ENCODE measurements around the gene CD8B.
"Not testable (repeated sequence)": the region's sequence is repeated elsewhere in the genome, so short reads cannot be mapped to it uniquely, and the experiment has no call there.

CD8B gene

DNA sequence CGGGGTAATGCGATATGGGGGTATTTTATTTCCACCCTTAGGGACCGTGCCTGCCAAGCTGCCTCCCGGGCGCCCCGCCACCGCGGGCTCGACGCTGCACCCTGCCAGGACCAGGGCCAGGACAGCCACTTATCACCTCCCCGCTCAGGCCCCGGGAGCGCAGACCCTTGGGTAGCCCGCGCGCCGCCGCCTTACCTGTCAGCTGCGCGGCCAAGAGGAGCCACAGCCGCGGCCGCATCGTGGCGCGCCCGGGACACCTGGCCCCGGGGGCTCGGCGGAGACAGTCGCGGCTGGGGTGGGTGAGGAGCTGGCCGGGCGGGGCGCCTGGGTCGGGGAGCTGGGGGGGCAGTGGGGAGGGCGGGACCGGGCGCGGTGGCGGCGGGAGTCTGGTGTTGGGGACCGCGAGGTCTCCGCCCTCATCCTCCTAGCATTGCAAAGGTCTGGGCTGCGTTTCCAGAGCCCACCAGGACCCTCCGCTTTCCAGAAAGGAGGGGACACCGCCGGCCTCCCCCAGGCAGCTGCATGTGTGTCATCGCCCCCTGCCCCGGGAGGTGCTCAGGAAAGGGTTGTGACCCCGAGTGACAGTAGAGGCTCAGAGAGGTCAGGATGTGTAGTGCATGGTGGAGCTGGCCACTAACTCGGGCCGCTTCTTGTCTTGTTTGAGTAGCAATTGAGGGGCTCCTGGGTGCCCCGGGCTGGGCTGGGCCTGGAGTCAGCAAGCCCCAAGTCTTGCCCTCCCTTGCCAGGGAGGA lies at the start of gene CD8B:
Gene CD8B, minus strand, starts transcription at position 259 of the 752 bp plus-strand sequence. Its CDS starts 21 bp downstream, at position 238.
- DNase-seq: not testable (repeated sequence)

- DNase-seq: not testable (repeated sequence)
Measured at GRCh38 chr2:86905868-86906267, 44.2 kb upstream of the CD8B start.

- not testable (repeated sequence) for DNase-seq
Measured at GRCh38 chr2:86900687-86901086, 39.0 kb upstream of the CD8B start.

DNA sequence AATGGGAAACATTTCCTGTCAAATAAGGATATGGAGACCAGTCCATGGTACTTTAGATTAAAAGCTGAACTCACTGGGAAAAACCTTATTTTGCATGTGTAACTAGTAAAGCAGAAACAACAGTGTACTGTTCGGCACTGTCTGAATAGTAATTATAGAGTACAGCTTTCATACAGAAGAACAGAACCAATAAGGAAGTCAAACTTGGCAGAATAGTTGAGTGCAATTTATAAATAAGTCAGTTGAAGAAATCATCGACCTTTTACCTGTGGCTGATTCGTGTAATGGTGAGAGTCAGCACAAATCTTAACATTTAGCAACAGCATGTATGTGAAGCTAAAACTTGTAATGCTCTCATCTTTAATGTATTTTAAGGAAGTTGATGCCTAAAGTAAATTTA lies 24.3 kb upstream of the CD8B start:
- not testable (repeated sequence) for DNase-seq

DNA sequence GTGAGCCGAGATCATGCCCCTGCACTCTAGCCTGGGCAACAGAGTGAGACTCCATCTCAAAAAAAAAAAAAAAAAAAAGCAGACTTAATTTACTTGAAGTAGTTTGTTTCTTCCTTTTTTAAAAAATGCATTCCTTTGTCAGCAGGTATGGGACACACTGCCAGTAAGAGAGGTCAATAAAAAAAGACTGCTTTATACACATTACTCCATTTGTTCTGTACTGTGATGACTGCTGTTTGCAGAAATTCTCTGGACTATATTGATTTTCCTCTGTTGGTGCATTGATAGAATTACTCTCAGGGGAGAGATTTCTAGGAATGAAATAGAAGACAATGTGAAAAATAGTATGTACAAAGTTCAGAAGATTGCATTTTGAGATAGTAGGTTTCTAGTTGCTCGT lies 21.2 kb upstream of the CD8B start:
- not testable (repeated sequence) for DNase-seq

GRCh38 chr2:86882118-86882665 lies 20.5 kb upstream of the CD8B start:
- DNase-seq: not testable (repeated sequence)

DNA sequence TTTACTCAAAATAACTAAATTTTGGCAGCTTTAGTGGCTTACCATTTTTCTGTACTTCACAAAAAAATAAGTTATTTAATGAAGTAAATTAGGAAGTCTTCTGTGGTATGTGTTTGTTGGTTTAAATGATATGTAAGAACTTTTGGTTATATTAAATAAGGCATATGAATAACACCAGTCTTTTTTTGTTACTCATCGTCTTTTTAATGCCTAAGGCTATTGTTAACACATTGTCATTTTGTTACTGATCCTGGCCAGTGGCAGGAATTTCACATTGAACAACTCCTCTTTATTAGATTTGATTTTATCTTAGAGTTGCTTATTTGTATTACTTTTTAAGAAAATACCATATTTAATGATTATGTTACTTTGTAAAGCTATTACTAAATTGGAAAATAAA lies 17.3 kb upstream of the CD8B start:
- not testable (repeated sequence) for DNase-seq

GRCh38 chr2:86870941-86871340 lies 9.3 kb upstream of the CD8B start:
- DNase-seq: not testable (repeated sequence)

GRCh38 chr2:86868895-86869468 lies 7.3 kb upstream of the CD8B start:
- not testable (repeated sequence) for DNase-seq

DNA sequence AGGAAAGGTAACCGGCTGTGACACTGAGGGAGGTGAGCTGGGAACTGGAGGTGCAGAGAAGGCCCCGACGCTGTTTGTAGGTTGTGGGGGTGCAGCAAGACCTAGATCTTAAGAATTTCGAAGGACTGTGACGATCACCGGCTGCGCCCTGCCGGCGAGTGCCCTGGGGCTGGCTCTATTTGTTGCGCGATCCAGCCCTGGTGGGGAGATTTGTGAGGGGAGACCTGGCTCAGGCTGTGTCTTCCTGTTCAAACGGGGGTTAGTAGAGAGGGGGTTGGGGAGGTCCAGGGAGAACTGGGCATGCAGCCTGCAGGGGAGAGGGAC lies 656 bp upstream of the CD8B start:
- DNase-seq: not testable (repeated sequence)

GRCh38 chr2:86861175-86861574 lies 511 bp downstream of the CD8B start:
- not testable (repeated sequence) for DNase-seq

DNA sequence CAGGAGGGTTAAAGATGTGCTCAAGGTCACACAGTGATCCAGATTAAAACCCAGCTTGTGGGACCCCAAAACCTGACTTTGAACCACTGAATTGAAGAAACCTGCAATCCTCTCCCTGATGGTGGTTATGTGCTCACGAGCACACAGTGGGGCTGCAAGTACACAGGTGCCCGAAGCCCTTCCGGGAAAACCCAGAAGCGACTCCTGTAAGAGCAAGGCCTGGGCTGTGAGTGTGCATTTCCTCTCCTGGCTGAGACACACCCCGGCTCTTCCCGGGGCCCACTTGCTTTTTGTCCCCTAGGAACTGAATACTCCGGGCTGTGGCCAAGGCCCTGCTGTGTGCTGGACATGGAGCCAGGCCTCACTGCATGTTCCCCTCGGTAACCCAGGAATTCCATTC lies 1.1 kb downstream of the CD8B start:
- not testable (repeated sequence) for DNase-seq

DNA sequence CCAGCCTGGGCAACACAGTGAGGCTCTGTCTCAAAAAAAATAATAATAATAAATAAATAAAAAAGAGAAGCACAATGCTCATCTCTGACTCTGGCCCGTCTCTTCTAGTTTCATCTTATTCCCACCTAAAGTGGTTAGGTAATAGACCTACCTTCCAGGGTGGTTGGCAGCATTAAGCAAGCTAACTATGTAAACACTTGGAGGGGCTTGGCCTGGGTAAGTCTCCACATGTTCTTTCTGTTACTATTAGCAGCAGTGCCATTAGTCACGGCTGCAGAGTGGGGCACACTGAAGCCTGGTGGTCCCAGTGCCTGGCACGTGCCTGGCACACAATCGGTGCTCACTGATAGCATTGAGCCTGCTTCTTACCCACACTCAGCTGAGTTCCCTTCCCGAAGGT lies 4.0 kb downstream of the CD8B start:
- not testable (repeated sequence) for DNase-seq

GRCh38 chr2:86856498-86856897 lies 5.2 kb downstream of the CD8B start:
- not testable (repeated sequence) for DNase-seq

DNA sequence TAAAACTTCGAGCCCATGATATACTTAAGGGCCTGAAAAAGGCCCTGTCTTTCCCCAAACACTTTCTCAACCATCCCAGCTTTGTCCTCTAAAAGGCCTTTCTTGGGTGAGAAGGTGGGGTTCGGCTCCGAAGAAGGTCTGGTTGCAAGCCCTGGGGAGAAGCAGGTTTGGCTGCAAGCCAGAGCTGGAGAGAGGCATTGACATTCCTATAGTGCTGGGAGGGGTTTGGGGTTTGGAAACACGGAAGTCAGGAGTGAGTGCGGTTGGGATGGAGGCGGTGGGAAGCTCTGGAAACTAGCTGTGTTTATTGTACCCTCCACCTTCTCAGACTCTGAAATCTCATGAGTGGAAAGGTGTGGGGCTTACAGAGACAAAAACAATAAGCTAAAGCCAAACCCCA lies 5.7 kb downstream of the CD8B start:
- not testable (repeated sequence) for DNase-seq

- DNase-seq: not testable (repeated sequence)
Measured at GRCh38 chr2:86851581-86851980, 10.1 kb downstream of the CD8B start.

DNA sequence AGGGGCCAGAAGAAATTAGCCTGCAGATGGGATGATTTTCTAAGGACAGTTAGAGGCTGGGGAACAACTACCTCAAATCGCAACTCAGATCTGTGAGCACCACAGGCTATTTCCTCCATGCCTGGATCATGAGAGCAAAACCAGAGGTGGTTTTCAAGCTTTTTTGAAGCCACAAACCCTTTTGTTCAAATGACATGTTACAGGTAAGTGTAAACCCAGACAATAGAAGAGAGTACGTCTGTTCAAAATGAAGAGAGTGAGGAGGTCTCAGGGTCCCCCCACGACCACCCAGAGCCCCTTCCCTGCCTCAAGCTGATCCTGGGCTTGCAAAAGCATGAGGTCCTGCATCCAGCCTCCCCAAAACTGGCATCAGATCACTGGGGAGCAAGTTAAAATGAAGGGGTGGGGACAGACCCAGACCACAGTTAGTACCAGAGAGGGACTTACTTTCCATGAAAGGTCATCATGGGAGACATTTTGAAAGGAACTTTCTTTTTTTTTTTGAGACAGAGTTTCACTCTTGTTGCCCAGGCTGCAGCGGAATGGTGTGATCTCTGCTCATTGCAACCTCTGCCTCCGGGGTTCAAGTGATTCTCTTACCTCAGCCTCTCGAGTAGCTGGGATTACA lies 19.0 kb downstream of the CD8B start:
- DNase-seq: not testable (repeated sequence)

- not testable (repeated sequence) for DNase-seq
Measured at GRCh38 chr2:86841330-86841729, 20.4 kb downstream of the CD8B start.

GRCh38 chr2:86839871-86840548 lies 21.7 kb downstream of the CD8B start:
- DNase-seq: not testable (repeated sequence)

DNA sequence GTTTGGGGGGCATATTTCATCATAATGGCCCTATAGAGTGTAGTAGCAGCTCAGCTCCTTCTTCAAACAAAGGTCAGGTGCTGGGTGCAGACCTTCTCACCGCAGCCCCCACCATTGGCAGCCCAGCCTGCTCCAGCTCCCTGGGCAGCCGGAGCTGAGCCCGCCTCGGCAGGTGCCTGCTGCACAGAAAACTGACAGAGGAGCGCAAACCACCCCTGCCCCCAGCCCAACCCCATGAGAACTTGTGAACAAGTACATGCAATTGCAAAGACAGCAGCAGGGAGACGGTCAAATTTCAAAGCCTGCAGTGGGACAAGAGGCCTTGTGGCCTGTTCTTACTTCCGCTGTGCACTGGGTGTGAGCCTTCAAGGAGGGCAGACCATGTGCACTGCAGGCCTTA lies 22.2 kb downstream of the CD8B start:
- DNase-seq: not testable (repeated sequence)

DNA sequence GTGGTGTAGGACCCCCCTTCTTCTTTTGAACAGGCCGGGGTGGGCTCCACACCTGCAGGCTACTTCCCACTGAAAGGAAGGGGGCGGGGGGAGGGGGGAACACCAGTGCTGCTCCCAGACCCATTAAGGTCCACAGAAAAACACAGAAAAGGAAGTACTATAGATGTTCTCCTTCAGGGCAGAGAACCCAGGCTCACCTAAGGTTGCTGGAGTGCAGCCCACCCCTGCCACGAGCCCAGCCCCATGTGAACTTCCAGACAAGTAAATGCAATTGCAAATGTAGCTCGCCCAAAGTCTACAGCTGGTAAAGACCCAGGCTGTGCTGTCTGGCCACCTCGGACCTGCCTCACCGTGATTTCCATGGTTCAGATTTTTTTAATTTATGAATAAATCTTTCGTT lies 24.0 kb downstream of the CD8B start:
- not testable (repeated sequence) for DNase-seq

DNA sequence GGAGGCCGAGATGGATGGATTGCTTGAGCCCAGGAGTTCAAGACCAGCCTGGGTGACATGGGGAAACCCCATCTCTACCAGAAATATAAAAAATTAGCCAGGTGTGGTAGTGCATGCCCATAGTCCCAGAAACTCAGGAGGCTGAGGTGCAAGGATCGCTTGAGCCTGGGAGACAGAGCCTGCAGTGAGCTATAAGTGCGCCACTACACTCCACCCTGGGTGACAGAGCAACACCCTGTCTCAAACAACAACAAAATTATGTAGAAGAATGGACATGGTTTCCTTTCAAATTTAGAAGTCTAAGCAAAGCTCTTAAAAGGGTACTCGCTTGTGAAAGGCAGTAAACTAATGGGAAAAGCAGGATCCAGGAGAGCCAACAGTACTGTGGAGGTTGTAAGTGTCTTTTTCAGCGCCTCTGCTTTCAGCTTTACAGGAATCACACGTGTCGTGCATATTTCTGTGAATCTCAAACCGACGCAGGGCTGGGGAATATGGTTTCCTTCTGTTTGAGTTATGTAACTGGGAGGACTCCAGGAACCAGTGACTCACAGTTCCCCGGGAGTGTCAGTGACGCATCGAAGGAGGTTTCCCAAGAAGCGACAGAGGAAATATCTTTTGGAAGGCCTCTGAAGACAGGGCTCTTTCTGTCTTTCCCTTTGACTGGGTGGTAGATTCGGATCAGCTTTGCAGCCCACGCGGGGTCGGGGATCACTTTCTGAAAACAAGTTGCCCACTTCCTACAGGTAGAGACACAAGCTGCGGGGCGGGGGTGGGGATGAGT lies 24.6 kb downstream of the CD8B start:
- DNase-seq: peak; percentile 40 to 77

Measured in stimulated activated CD4-positive, alpha-beta T cell treated with anti-CD3 and anti-CD28 coated beads, Interleukin-4, amount 100 ng/mL, for 4 hours (primary cell).